ENCODE data around the gene RHOH.
"Not testable (repeated sequence)": the region's sequence is repeated elsewhere in the genome, so short reads cannot be mapped to it uniquely, and the experiment has no call there.

Gene RHOH

GRCh38 chr4:40196724-40197281, at the start of gene RHOH:
RHOH (plus strand) TSS chr4:40197031; CDS start chr4:40243387, 46,356 bp downstream.
- peak; percentile 56 to 72 (median 67) for DNase-seq (ENCODE audit: low read depth in 3 of 3)

DNA sequence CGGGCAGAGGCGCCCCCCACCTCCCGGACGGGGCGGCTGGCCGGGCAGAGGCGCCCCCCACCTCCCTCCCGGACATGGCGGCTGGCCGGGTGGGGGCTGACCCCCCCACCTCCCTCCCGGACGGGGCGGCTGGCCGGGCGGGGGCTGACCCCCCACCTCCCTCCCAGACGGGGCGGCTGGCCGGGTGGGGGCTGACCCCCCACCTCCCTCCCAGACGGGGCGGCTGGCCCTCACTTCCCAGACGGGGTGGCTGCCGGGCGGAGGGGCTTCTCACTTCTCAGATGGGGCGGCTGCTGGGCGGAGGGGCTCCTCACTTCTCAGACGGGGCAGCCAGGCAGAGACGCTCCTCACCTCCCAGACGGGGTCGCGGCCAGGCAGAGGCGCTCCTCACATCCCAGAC, 49.3 kb upstream of the RHOH start:
- not testable (repeated sequence) for DNase-seq (ENCODE audit: low read depth in 3 of 3)

DNA sequence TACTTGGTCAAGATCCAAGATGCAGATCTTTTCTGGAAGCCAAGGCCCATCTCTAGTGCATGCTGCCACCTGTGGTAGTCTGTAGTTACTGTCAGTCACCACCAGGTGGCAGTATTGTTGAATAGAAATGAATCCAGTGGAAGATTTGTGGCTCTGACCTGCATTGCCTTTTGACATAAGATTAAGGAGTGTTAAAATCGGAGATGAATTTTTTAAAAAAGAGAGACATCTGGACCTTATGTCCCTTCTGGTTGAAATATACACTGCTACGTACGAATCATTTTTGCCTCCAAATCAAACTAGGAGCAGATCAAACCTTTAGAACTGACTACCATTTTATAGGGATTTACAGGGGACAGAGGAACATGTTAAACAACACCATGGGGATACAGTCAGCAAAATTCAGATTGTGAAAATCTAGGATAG, 46.9 kb upstream of the RHOH start:
- peak; percentile 51 to 69 (median 56) for DNase-seq (ENCODE audit: low read depth in 3 of 3)

DNA sequence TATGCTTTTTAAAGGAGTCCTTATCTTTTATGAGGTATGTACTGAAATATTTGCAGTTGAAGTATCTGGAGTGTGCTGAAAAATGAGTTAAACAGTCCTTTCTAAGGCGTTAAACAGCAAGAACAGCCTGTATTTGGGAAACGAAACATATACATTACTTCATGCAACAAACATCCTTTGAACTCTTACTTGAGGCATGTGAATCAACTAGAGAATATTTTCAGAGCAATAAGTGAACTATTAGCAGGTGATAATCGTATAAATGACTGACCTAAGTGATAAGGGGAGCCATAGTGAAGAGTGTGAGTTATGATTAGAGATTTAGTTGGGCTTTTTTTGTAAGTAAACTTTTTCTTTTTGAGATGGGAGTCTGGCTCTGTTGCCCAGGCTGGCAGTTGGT, 45.9 kb upstream of the RHOH start:
- no peak for DNase-seq (ENCODE audit: low read depth in 3 of 3)

DNA sequence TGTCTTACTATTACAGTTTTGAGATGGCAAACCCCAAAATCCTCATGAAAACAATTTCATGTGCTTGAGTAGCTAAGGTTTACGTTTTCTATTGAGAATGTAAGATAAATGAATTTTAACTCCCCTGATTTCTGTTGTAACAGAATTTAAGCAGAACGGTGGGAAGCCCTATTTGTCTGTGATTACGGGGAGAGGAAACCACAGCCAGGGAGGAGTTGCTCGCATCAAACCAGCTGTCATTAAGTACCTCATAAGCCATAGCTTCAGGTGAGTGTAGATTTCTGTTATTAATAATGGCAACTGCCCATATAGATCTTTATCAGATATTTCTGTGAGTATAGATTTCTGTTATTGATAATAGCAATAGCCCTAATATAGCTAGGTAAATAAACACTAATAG, 44.2 kb upstream of the RHOH start:
- no peak for DNase-seq (ENCODE audit: low read depth in 3 of 3)

DNA sequence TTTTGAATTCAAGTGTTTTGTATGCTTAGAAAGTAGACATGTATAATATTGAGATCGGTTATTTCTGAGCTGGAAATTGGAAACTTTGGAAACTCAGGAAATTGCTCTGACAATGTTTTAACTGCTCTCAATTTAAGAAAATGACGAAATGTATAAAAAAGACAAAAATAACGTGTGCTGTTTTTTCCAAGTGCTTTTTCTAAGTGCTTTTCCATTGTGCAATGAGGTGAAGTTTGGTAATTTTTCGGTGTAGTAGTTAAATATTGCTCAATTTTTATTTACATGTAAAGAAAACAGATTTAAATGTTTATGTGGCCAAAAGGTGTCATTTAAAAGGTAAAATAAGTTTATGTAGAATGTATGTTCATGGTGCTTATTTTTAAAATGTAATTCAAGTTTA, 39.4 kb upstream of the RHOH start:
- DNase-seq (ENCODE audit: low read depth in 3 of 3) = no peak

- DNase-seq (ENCODE audit: low read depth in 3 of 3) = no peak
These were observed 36.6 kb upstream of the RHOH start for GRCh38 chr4:40160258-40160657.

- no peak for DNase-seq (ENCODE audit: low read depth in 3 of 3)
These were observed 32.4 kb upstream of the RHOH start for GRCh38 chr4:40164459-40164858.

DNA sequence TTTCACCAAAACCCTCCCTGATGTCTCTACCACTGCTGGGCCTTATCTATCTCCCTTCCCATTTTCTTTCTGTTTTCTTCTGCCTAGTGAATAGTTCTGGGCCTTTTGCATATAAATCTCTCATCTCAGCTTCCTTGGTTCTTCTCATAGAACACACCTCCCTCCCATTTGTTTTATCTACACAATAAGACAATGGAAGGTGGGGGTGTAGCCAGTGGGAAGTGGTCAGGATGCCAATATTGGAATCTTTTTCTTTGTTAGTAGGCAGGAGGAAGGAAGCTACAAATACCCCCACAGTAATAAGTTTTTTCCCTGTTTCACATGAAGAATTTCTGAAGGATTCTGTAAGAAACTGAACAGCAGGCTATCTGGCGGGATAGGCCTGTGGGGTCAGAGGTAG, 30.9 kb upstream of the RHOH start:
- DNase-seq (ENCODE audit: low read depth in 3 of 3) = no peak

- no peak for DNase-seq (ENCODE audit: low read depth in 3 of 3)
These were observed 28.8 kb upstream of the RHOH start for GRCh38 chr4:40168070-40168469.

DNA sequence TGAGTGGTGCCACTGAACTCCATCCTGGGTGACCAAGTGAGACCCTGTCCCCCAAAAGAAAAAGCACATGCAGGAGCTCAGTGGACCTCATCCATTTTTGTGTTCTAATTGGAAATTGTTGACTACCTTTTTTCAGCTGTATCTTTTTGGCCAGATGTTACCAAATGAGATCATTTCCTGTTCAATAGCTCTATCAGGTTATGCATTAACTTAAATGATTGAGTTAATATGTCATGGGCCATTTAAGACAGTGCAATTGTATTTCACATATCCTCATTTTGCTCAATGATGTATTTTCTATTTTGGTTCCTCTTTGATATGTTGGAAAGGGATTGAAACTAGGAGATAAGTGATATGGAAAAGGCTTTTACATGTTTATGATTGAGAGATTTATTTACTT, 26.2 kb upstream of the RHOH start:
- DNase-seq (ENCODE audit: low read depth in 3 of 3) = no peak

DNA sequence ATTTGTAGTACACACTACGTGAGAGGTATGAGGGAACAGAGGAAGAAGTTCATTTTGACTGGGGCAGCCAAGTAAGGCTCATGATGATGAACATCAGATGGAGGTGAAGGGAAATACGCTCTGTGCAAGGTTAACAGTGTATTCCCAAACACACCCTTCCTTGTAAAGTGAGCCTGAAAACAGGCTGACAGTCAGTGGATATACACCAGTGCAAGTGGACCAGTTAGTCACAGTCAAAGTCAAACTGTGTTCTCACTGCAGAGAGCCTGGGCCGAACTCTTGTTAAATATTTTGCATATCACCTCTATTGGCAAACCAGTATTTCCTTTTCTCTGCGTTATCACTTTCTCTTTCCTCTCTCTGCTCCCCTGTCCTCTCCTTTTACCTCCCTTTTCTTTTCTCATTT, 23.4 kb upstream of the RHOH start:
- no peak for DNase-seq (ENCODE audit: low read depth in 3 of 3)

- no peak for DNase-seq (ENCODE audit: low read depth in 3 of 3)
These were observed 20.2 kb upstream of the RHOH start for GRCh38 chr4:40176602-40177001.

DNA sequence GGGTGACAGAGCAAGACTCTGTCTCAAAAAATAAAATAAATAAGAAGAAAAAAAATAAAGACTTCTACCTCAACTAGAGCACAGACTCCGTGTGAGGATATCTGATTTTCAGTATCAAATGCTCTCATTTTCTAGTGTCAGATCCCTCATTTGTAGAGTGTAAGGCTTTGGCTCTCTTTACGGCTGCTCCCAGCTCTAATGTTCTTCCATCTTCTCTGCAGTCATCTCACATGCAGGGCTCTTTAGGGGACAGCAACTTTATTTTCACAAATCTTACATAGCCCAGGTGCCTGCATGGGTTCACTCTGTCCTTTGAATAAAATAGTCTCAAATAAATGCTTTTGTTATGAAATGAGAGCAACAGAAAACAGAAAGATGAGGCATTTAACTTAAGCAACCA, 19.2 kb upstream of the RHOH start:
- no peak for DNase-seq (ENCODE audit: low read depth in 3 of 3)

DNA sequence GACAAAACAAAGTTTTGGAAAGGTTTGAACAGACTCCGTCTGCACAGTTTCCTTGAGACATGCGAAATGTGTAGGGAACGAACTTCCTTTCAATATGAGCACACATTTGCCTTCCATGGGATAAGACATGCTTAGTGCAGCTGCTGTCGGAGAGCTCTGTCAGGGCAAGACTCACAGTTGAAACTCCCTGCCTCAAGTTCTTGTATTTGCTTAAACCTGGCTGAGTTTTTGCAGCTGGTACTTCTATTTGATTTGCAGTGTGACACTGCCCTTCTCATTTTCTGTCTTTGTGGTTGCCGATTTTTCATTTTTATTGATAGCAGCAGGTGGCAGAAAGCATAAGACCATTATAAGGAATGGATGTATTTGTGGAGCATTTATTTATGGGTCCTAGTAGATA, 18.2 kb upstream of the RHOH start:
- DNase-seq (ENCODE audit: low read depth in 3 of 3) = no peak

- no peak for DNase-seq (ENCODE audit: low read depth in 3 of 3)
These were observed 17.5 kb upstream of the RHOH start for GRCh38 chr4:40179360-40179759.

- DNase-seq (ENCODE audit: low read depth in 3 of 3) = no peak
These were observed 16.5 kb upstream of the RHOH start for GRCh38 chr4:40180356-40180755.

DNA sequence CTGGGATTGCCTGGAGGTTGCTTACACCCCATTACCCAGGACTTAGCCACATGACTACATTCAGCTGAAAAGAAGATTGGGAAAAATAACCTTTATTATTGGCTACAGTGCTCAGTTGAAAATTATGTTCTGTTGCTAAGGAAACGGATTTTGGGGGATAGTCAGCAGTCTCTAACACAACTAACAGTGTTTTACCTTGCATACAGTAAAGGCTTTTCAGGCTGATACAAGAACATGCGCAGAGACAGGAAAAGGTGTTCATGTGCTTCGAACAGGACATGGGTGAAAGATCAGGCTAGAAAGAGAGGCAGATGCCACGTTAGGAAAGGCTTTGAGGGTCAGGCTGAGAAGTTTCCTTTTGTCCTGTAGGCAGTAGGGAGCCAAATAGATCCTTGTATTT, 14.8 kb upstream of the RHOH start:
- no peak for DNase-seq (ENCODE audit: low read depth in 3 of 3)

DNA sequence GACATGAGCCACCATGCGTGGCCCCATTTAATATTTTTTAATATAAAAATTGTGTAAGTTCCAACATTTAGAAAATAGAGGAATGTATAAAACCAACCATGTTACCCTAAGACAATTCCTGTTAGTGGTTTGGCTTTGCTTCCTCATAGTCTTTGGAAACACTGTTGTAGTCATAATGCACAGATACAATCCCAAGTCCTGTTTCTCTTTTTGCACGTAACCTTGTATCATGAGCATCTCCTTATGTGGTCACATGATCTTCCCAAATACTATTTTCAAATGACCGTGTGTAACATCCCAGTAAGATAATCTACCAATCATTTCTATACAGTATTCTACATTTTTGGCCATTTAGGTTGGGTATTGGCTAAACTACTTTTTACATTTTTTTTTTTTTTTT, 13.9 kb upstream of the RHOH start:
- DNase-seq (ENCODE audit: low read depth in 3 of 3) = no peak

GRCh38 chr4:40183615-40184411, 13.0 kb upstream of the RHOH start:
- no peak for DNase-seq (ENCODE audit: low read depth in 3 of 3)

DNA sequence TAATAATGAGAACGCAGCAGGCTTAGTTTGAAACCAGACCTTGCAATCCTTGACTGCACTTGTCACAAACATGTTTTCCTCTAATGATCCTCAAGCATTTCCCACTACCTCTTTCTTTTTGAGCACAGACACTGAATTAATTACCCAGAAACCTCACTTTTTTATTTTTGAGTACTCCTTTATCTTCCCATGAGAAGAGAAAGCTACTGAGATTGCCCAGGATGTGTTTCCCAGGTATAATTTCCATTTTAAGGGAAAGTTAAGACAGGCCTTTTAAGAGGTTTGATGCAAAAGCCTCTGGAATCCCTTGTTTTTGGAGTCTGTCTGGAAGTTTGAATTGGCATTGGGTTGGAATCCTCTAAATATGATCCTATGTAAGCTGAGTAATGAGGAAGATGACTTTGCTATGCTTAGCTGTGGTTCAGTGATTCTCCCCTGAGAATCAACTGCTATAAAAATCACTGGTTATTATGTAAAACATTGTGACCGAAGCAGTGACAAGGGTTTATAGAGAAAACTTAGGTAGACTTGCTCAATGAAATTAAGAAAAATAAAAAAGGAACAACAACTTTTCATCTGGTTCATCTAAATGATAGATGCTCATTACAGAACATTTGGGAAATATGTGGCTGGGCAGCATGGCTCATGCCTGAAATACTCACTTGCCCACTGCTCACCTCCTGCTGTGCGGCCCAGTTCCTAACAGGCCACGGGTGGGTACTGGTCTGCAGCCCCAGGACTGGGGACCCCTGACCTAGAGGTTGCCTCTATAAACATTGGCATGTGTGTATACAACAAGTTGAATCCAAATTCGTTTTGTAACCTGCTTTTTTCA, 10.8 kb upstream of the RHOH start:
- no peak for DNase-seq (ENCODE audit: low read depth in 3 of 3)

DNA sequence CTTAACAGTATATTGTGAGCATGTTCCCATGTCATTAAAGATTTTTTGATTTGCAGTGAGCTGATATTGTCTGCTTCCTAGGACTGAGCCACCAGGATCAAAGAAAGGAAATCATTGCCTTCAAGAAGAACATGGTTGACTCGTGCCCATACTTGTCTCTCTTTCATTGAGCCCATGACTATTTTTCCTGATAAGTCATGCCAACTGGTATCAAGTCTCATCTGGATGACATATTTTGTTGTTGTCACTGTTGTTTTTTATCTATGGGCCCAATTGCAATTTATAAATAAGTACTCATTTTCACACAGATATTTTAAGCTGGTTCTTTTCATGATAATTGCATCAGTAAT, 10.2 kb upstream of the RHOH start:
- no peak for DNase-seq (ENCODE audit: low read depth in 3 of 3)

GRCh38 chr4:40187386-40187906, 9.4 kb upstream of the RHOH start:
- no peak for DNase-seq (ENCODE audit: low read depth in 3 of 3)
